GM23248 (cell line): ENCODE measurements around the gene KAZN.

Experiments used
- EZH2 ChIP-seq: fragments of 200-600 bp; sonication (generic); IDR thresholded peaks from 2 replicates; pipeline ENCODE4 v1.6.1; 2018; ENCODE audit warnings: antibody characterized with exemption, mild to moderate bottlenecking; ENCODE audit not compliant: insufficient read depth, poor library complexity, severe bottlenecking
- EZH2phosphoT487 ChIP-seq: fragments of 200-600 bp; sonication (generic); IDR thresholded peaks from 2 replicates; pipeline ENCODE4 v1.6.1; 2018; ENCODE audit warnings: antibody characterized with exemption, moderate library complexity, mild to moderate bottlenecking, low read depth; ENCODE audit not compliant: insufficient read depth

DNA sequence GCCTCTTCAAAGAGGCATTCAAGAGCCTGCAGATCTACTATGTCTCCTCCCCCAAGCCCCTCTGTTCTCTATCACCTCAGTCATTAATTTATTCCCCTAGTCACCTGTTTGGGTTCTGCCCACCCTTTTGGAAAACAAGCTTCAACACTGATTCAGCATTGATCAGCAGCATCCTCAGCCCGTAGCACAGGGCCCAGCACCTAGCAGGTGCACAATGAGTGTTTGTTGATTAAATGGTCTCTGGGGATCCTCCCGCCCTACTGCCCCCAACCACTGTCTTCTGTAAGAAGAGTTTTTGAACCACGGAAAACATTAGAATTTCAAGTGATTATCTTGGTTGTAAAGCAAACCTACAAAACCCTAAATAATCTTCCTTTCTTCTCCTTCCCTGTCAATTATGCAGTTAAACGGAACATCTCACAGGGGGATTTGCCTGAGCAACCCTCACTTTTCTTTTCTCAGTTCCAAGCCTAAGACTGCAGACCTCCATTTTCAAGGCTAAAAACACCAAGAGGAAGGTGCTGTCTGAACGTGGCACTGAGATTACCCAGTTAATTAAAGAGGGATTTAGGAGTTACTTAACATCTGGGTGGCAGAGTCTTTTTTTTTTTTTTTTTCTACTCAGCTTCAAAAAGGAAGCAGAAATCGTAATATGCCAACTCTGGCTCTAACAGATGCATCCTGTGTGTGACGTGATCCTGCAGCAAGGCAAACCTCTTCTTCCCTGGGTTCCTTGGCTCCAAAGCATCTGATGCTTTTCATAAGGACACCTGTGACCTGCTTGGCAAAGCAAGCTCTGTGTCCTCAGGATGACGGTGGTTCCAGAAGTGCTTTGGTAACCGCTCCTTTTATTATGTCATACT is 163.0 kb downstream of the KAZN start:
- TF ChIP-seq EZH2: no peak
- TF ChIP-seq EZH2phosphoT487: no peak
